Kidney (tissue), 14 donors: ENCODE data around the gene TRPM3. TPM values are rescaled to one million over a fixed set of nuclear protein-coding genes. Genes with fewer than 3 reads are reported as not detected.

Source experiments
- DNase-seq, 5 donors: peaks; one replicate each; pipeline ENCODE4 v3.0.0-alpha.2; 2013 to 2020
- FAIRE-seq: peaks from 2 replicates; lab custom pipeline; 2012; peaks lifted over from hg19 to GRCh38; lab: Jason Lieb, UNC
- H3K27ac ChIP-seq, 2 donors: one replicate each; pipeline ENCODE4 v1.7.0; 2013; ENCODE audit warnings: low read depth in 2 of 2, low read length in 2 of 2, inconsistent platforms in 1 of 2
- H3K27me3 ChIP-seq: one replicate; pipeline ENCODE4 v1.7.1; 2013; ENCODE audit warnings: low read length, inconsistent platforms; ENCODE audit not compliant: control insufficient read depth, insufficient read depth
- H3K36me3 ChIP-seq, 3 donors: one replicate each; pipeline versions ENCODE4 v1.7.0 to v1.7.1; 2013; ENCODE audit warnings: low read length in 3 of 3, control low read depth in 1 of 3, inconsistent platforms in 1 of 3; ENCODE audit not compliant: insufficient read depth in 3 of 3, control insufficient read depth in 2 of 3
- H3K4me1 ChIP-seq, 3 donors: one replicate each; pipeline versions ENCODE4 v1.7.0 to v1.7.1; 2013; ENCODE audit warnings: low read length in 3 of 3, inconsistent platforms in 1 of 3, low read depth in 1 of 3; ENCODE audit not compliant: control insufficient read depth in 2 of 3, insufficient read depth in 2 of 3
- H3K4me3 ChIP-seq, 3 donors: one replicate each; pipeline versions ENCODE4 v1.7.0 to v1.8.1; 2013; ENCODE audit warnings: low read length in 3 of 3, control low read depth in 1 of 3, inconsistent platforms in 1 of 3
- H3K9ac ChIP-seq, 3 donors: one replicate each; pipeline versions ENCODE4 v1.7.0 to v1.7.1; 2013; ENCODE audit warnings: low read length in 3 of 3, control low read depth in 1 of 3, inconsistent platforms in 1 of 3
- H3K9me3 ChIP-seq, 3 donors: one replicate each; pipeline versions ENCODE4 v1.7.0 to v1.7.1; 2013; ENCODE audit warnings: low read length in 3 of 3, control low read depth in 1 of 3, inconsistent platforms in 1 of 3; ENCODE audit not compliant: control insufficient read depth in 2 of 3, insufficient read depth in 1 of 3
- CTCF ChIP-seq: IDR thresholded peaks from 3 replicates; pipeline ENCODE4 v1.5.1; 2012; ENCODE audit warnings: mild to moderate bottlenecking, moderate library complexity, borderline replicate concordance; ENCODE audit not compliant: insufficient read depth; ENCODE audit errors: extremely low read depth
- intact Hi-C: fragments of 100-400 bp; cut with DNase I; formaldehyde crosslinking; loops from one replicate; pipeline ENCODE4 v1.11.1; 2022
- polyA plus RNA-seq: library from polyadenylated mRNA; stranded (reverse); fragments of 350-450 nt; fragmentation: Illumina TruSeq; extraction: RNeasy Lipid Tissue Mini Kit (QIAGEN cat#74804); gene quantifications from one replicate; pipeline ENCODE4 v1.2.3, GENCODE V29; 2014; ENCODE audit warnings: low read depth, low replicate concordance; ENCODE audit not compliant: insufficient read depth
- total RNA-seq: library from RNA; stranded (reverse); fragmentation: NEBNext Ultra II Directional; extraction: Animal tissue kit (Norgen Biotek cat#: 25700); gene quantifications from one replicate; pipeline ENCODE4 v1.2.1, GENCODE V29; 2021
- donor health status: control.
- donor health status: control.
- donor health status: control.
- donor health status: control.
- donor health status: control.
- donor health status: DM: yes; HTN: yes; CAD: no.
- donor health status: Normal renal cell carcinoma (clear cell type).

The TRPM3 gene
- total and polyA plus RNA-seq, 2 donors from 2014 or later: 8.8 to 11.4 TPM

- Histone ChIP-seq H3K9ac (no peak overlapping the region), H3K27ac (no peak overlapping the region), H3K27me3 (no peaks in the 10 kb centered on the region), H3K4me3 (no peak overlapping the region), H3K4me1 (no peaks in the 10 kb centered on the region), H3K9me3 (no peaks in the 10 kb centered on the region), H3K36me3 (peaks cover 0 to 7% (median 5%) of the 10 kb centered on the region in 3 donors)
- DNase-seq (no peak), FAIRE-seq (no peak)
- intact Hi-C loops: no loop called here
- no peak for TF ChIP-seq CTCF
These were observed 449.2 kb downstream of the TRPM3 start for GRCh38 chr9:70672161-70672649.

GRCh38 chr9:70668751-70669150, 452.7 kb downstream of the TRPM3 start:
- no peaks in the 10 kb centered on the region for H3K27me3 ChIP-seq
- no peak overlapping the region for H3K27ac ChIP-seq
- no peaks in the 10 kb centered on the region for H3K4me1 ChIP-seq
- H3K4me3 ChIP-seq: no peak overlapping the region
- H3K9ac ChIP-seq: no peak overlapping the region
- intact Hi-C loops: no loop called here
- no peak for TF ChIP-seq CTCF
- H3K9me3 ChIP-seq: no peaks in the 10 kb centered on the region
- peaks cover 0 to 7% (median 5%) of the 10 kb centered on the region in 3 donors for H3K36me3 ChIP-seq
- DNase-seq: no peak
- no peak for FAIRE-seq

GRCh38 chr9:70658765-70659164, 462.7 kb downstream of the TRPM3 start:
- DNase-seq (no peak), FAIRE-seq (no peak)
- Histone ChIP-seq H3K36me3 (no peaks in the 10 kb centered on the region), H3K4me1 (no peaks in the 10 kb centered on the region), H3K27ac (no peak overlapping the region), H3K9me3 (peaks cover 0 to 5% (median 0%) of the 10 kb centered on the region in 3 donors), H3K4me3 (no peak overlapping the region), H3K27me3 (no peaks in the 10 kb centered on the region), H3K9ac (no peak overlapping the region)
- intact Hi-C loops: no loop called here
- TF ChIP-seq CTCF: no peak

GRCh38 chr9:70656281-70656680, 465.1 kb downstream of the TRPM3 start:
- DNase-seq (no peak), FAIRE-seq (no peak)
- Histone ChIP-seq H3K4me1 (no peaks in the 10 kb centered on the region), H3K27ac (no peak overlapping the region), H3K9me3 (peaks cover 0 to 5% (median 0%) of the 10 kb centered on the region in 3 donors), H3K36me3 (no peaks in the 10 kb centered on the region), H3K4me3 (no peak overlapping the region), H3K9ac (no peak overlapping the region), H3K27me3 (no peaks in the 10 kb centered on the region)
- intact Hi-C loops: no loop called here
- no peak for TF ChIP-seq CTCF
